Fibroblast of skin of abdomen (primary cell): ENCODE results near the gene DNAJA3. TPM values are rescaled to one million over a fixed set of nuclear protein-coding genes. Genes with fewer than 3 reads are reported as not detected.

Experiments used
- DNase-seq: peaks from one replicate; pipeline ENCODE4 v3.0.0-alpha.2; 2013
- polyA plus RNA-seq, 2 experiments: library from polyadenylated mRNA; unstranded; fragments of 120-200 nt; gene quantifications; one replicate each; pipeline ENCODE4 v1.2.1, GENCODE V29; 2013; ENCODE audit not compliant: insufficient read length in 2 of 2

The DNAJA3 gene
- polyA plus RNA-seq (2013, experiment 1 of 2; ENCODE audit: insufficient read length), result 38.5 TPM
- polyA plus RNA-seq (2013, experiment 2 of 2; ENCODE audit: insufficient read length), result 39.5 TPM

DNA sequence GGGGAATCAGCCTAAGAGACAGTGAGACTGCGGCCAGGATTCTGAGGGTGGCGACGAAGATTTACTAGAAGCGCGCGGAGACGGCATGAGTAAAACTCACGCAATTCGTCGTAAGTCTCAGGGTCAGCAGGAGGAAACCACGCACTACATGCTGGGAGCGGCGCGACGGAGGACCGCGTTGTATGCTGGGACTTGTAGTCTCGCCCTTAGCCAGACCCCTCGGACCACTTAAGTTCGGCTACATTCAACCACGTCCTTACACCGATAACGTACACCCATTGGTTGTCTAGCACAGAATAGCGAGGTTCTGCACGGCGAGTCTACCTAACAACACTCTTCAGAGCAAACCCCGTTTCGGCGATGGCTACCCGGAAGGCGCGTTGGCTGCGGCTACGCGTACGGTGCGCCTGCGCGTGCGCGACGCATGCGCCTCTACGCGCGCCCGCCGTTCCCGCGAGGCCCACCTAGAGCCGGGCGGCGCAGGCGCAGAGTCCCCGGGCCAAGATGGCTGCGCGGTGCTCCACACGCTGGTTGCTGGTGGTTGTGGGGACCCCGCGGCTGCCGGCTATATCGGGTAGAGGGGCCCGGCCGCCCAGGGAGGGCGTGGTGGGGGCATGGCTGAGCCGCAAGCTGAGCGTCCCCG is at the start of gene DNAJA3:
Gene DNAJA3 (plus strand): TSS at position 491 of the 643 bp plus-strand sequence. CDS start 14 bp downstream, at position 505.
- peak; percentile 96 for DNase-seq

DNA sequence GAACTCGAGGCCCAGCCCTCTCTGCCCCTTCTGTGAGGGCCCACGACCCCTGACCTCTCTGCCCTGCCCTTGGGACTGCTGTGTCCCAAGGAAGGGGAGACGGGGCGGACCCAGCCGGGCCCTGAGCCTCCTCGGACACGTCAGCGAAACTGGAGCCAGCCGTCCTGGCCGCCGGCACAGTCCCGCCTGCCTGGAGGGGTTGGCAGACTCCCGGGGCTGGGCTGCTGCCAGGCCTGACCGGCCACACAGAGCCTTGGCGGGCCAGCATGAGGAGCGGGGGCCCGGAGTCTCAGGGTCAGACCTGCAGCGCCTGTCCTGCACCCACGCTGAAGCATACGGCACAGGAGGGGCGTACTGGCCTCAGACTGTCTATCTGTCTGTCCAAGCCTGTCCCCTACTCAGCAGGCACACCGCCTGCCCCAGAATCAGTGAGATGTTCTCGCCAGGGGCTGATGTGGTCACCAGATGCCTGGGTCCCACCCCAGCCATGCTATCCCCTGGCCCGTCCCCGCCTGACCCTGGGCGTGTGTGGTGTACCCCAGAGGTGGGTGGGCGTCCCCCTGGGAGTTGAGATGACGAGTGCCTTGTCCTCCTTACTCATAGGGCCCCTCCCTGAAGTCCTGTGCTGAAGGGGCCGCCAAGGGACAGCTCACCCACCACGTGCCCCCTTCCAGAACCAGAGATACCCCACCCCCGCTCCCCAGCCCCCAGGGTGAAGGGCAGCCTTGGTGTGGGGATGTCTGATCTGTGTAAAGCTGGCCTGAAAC is 49.4 kb upstream of the DNAJA3 start:
- peak; percentile 62 for DNase-seq

DNA sequence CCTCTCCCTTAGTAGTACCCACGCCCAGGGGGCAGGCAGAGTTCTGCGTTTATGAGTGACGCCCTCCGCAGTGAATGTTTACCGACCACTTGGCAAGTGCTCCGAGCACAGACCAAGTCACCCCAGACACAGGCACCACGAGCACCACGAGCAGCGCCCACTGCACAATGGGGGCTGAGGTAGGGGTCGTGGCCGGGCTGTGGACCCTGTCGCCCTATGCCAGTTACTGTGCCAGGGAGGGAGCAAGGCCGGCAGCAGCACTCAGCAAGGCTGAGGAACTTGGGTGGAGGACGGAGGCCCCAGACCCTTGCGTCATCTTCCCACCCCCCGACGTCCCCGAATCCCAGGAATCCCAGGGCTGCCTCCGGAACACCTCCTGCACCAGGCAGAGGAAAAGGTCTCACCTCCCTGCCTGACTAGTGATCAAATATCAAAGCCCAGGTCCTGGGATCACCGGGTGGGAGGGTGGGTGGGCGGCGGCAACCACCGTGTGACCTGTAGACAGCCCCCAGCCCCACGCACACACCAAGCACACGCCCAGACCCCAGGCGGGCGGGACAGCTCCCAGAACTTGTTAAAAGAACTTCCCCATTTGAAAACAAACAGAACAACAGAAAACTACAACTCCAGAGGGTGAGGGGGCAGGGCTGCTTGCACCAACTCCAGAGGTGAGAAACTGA is 48.6 kb upstream of the DNAJA3 start:
- no peak for DNase-seq

DNA sequence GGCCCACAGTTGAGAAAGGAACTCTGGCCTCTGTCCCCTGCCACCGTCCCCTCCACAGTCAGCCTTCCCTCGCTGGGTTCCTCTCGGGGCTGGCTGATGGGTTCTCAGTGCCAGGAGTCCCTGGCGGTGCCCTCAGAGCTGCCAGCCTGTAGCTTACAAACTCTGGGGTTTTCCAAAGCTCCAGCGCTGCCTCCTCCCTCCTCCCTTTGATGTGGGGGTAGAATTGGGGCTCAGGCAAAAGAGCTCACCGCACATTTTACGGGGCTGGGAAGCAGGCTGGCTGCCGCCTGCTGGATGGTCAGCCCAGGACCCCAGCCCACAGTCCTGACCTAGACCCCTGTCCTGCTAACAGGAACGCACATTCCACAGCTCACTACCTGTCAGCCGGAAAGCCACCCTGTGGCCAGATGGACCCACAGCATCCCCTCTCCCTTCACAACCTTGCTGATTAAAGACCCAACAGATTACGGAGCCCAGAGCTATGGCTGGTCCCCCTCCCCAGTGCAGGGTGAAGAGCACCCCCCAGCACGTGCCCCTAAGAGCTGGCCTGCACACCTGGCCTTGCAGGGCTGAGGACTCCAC is 48.0 kb upstream of the DNAJA3 start:
- no peak for DNase-seq

DNA sequence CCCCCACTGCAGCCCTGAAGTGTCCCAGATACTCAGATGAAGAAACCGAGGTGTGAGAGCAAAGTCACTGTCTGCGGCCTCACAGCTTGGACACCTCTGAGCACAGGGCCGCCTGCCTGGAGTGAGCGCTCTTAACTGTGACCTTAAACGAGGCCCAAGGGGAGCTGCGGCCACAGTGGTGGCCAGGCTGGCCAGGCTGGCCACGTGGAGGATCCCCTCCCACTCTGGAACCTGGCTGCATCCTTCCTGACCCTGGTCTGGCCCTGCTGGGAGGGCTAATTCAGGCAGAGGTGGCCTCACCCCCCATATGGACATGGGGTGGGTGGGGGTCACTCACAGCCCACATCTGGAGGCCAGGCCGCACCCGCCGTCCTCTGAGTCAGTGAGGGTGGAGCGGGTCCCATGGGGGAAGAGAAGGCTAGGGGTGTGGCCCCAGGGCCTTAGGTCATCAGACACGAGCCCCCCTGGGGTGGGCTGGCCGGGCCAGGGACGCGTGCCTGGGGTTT is 47.5 kb upstream of the DNAJA3 start:
- DNase-seq, result no peak

DNA sequence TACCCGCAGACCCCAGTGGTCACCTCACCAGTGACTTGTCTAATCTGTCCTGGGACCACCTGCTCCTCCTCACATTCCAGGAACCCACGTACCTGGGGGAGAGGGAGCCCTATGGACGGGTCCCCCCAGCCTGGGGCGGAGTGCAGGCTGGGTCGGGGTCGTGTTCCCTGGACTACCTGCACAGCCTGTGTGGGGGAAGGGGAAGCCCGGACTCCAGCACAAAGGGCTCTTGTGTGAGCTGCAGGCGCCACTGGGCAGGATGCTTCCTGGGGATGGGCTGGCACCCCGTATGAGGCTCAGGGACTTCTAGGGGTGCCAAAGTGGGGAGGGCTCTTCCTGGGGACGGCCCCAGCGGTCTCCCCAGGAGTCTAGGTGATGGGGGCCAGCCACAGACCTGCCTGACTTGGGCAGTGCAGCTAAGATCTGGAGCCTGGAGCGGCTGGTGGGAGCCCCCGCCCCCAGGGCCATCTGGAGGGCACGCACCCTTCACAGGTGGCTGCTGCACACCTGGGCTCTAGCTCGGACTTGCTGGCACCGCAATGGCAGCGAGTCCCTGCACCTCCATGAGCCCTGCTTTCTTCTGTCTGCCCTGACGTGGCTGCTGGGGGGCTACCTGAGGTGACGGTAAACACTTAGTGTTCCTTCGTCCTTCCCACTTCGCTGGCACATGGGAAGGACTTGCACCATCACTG is 46.5 kb upstream of the DNAJA3 start:
- no peak for DNase-seq

DNA sequence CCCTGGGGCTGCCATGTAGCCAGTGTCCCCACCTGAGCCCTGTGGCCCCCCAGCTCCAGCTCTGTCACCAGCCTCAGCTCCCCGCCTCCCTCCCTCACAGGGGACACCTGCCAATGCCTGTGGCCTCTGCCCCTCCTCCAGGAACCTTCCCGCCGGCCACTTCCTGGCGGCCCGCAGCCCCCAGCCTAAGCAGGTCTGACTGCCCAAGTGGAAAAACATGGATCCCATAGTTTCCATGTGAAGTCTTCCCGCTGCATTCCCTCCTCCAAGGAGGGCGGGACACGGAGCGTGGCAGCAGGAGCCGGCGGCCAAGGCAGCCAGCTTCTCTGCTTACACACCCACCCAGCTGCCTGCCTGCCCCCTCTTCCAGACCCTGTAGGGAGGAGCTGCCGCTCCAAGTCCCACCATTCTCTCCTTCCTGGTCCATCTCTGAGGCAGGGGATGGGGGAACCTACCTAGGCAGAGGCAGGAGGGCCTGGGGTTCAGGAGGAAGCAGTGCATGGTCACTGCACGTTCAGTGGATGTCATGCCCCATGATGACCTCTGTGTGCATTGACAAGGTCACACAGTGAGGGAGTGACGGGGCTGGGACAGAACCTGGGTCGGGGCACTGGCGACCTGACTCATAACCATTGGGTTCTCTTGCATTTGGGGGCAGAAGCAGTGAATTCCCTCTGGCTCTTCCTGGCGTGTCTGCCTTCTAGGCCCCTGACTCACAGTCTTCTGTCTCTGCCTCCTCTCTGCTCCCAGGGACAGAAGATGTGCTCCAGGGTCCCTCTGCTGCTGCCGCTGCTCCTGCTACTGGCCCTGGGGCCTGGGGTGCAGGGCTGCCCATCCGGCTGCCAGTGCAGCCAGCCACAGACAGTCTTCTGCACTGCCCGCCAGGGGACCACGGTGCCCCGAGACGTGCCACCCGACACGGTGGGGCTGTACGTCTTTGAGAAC is 45.3 kb upstream of the DNAJA3 start:
- DNase-seq, result no peak

DNA sequence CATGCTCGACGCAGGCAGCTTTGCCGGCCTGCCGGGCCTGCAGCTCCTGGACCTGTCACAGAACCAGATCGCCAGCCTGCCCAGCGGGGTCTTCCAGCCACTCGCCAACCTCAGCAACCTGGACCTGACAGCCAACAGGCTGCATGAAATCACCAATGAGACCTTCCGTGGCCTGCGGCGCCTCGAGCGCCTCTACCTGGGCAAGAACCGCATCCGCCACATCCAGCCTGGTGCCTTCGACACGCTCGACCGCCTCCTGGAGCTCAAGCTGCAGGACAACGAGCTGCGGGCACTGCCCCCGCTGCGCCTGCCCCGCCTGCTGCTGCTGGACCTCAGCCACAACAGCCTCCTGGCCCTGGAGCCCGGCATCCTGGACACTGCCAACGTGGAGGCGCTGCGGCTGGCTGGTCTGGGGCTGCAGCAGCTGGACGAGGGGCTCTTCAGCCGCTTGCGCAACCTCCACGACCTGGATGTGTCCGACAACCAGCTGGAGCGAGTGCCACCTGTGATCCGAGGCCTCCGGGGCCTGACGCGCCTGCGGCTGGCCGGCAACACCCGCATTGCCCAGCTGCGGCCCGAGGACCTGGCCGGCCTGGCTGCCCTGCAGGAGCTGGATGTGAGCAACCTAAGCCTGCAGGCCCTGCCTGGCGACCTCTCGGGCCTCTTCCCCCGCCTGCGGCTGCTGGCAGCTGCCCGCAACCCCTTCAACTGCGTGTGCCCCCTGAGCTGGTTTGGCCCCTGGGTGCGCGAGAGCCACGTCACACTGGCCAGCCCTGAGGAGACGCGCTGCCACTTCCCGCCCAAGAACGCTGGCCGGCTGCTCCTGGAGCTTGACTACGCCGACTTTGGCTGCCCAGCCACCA is 44.4 kb upstream of the DNAJA3 start:
- DNase-seq, result no peak

DNA sequence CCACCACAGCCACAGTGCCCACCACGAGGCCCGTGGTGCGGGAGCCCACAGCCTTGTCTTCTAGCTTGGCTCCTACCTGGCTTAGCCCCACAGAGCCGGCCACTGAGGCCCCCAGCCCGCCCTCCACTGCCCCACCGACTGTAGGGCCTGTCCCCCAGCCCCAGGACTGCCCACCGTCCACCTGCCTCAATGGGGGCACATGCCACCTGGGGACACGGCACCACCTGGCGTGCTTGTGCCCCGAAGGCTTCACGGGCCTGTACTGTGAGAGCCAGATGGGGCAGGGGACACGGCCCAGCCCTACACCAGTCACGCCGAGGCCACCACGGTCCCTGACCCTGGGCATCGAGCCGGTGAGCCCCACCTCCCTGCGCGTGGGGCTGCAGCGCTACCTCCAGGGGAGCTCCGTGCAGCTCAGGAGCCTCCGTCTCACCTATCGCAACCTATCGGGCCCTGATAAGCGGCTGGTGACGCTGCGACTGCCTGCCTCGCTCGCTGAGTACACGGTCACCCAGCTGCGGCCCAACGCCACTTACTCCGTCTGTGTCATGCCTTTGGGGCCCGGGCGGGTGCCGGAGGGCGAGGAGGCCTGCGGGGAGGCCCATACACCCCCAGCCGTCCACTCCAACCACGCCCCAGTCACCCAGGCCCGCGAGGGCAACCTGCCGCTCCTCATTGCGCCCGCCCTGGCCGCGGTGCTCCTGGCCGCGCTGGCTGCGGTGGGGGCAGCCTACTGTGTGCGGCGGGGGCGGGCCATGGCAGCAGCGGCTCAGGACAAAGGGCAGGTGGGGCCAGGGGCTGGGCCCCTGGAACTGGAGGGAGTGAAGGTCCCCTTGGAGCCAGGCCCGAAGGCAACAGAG is 43.5 kb upstream of the DNAJA3 start:
- DNase-seq, result no peak

DNA sequence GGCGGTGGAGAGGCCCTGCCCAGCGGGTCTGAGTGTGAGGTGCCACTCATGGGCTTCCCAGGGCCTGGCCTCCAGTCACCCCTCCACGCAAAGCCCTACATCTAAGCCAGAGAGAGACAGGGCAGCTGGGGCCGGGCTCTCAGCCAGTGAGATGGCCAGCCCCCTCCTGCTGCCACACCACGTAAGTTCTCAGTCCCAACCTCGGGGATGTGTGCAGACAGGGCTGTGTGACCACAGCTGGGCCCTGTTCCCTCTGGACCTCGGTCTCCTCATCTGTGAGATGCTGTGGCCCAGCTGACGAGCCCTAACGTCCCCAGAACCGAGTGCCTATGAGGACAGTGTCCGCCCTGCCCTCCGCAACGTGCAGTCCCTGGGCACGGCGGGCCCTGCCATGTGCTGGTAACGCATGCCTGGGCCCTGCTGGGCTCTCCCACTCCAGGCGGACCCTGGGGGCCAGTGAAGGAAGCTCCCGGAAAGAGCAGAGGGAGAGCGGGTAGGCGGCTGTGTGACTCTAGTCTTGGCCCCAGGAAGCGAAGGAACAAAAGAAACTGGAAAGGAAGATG is 42.8 kb upstream of the DNAJA3 start:
- DNase-seq, result no peak

DNA sequence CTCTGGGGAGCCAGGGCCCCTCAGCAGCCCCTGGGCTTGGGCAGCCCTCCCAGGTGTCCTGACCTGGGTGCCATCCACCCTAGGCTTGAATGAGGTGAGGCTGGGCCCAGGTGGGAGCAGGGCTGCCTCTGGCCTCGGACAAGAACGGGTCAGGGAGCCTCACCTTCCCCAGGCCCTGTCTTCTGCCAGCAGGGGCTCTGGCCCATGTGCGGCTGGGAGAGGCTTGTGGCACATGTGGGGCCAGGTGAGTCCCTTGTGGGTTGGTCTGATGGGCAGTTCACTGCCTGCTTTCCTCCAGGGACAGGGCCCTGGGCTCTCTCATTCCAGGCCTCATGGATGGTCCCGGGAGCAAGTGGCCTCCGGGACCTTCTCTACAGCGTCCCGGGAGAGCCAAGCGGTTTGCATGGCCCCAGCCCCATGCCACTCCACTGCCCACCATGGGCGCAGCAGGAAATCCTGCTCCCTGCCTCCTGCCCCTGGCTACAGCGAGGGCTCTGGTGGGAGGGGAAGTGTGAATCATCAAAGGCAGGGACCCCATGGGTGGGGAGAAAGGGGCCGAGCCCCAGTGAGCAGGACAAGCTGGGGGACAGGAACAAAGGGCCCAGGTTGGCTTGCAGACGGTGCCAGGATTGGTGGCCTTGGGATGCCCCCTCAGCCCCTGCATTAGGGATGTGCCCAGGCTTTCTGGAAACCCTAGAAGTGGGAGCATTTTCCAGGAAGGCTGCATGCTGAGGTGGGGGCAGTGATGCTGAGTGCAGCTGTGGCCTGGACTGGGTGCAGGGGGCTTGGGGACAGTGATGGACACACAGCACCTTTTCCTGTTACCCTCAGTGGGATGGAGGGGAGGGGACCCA is 41.9 kb upstream of the DNAJA3 start:
- DNase-seq, result no peak

DNA sequence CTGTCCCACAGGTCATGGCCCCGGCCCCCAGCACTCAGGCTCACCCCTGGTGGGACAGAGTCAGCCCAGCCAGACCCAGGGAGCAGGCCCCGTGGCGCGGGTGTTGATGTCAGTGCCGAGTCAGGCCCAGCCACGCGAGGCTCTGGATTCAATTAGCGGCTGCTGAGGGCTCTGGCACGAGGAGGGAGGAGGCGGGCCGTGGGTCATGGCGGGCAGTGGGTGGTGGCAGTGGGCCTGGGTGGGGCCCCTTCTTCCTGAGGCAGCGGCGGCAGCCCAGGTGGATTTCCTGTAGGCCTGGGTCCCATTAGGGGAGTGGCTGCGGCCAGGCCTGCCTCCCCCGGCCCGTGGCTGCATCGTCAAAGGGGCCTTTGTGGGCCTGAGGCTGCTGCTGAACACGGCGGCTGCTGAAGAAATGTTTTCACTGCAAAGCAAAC is 41.1 kb upstream of the DNAJA3 start:
- DNase-seq, result peak; percentile 74

DNA sequence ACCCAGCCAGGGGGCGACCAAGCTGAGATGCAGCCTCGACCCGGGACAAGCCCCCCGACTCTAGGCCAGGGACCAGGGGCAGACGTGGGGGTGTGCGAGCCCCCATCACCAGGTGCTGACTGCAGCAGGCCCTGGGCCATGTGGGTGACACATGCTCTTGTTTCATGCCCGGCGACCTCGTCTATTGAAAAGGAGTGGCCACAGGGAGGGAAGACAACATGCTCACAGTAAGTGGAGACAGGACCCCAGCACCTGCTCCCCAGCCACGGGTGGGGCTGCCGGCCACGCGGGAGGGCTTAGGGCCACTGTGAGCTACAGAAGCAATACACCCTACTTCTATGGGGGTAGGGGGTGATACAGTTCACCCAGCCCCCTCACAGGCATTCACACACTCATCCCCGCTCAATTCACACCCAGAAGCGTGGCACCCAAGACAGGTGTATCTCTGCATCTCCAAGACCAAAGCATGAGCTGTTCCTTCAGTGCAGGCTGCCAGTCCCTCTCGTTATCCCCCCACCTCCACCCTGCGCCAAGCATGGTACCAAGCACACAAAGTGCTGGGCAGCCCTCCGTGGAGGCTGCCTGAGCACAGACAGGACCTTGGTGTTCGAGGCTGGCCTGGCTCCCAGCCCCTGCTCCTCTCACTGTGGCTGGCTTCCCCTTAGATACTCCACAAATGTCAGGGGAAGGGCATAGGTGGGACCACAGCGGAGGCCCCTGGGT is 40.4 kb upstream of the DNAJA3 start:
- no peak for DNase-seq

DNA sequence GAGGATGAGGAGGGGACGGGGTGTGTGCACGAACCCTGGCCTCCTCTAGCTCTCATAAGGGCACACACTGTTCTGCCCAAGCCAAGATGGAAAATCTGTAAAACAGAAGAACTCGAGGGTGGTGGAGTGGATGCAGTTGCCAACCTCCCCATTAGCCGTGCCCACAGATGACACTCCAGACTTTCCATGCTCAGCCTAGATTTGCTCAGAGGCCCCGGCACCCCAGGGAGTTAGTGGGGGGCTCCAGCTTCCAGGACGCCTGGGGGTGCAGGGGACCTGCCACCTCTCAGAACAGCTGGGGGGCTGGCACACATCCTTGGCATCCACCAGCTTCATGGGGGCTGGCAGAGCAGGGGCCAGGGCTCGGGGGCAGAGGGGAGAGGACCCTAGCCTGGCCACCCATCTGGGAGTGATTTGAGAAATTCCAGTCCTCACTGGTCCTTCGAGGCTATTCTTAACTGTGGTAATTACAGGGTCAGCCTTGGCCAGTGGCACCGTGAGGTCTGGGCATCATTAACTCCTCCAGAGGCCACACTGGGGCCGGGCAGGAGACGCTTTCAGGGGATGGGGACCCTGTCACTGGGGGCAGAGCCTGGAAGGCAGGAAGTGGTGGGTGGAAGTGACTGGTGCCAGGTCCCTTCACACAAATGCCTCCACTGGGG is 39.7 kb upstream of the DNAJA3 start:
- DNase-seq, result no peak

DNA sequence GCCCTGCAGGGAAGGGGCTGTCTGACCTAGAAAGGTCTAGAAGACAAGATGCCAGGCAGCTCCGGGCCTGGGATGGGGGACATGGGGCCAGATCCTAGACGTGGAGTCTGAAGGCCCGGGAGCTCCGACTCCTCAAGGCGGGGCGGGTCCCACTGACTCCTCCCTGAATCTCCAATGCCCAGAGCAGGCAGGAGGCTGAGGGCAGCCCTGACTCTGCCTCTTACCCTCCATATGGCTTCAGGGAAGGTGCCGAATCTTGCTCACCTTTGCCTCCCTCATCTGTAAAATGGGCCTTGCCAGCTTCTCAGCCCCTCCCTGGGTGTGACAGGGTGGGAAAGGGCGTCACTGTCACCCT is 39.2 kb upstream of the DNAJA3 start:
- DNase-seq, result no peak

DNA sequence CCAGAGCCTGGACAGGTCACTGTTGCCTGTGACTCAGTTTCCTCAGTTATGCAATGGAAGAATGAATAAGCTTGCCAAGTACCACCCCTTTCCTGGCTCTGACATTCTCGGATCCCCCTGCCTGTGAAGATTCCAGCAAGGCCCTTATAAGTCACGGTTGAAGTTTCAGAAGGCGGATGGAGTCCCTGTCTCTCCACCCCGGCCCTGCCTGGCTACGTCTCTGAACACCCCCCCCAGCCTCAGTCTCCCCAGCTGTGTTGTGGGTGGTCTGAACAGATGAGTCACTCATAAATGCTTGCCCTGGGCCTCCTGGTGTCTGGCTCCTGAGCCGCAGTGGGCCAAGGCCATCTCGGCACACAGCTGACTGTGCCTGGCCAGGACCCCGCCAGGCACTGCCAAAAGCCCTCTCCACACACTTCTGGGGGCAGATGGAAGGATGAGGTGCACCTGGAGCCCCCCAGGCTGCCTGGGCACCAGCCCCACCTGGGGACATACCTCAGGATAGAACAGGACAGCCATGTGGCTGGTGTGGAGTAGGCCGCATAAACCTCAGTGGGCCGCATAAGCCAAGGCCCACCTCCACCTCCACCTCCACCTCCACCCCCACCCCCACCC is 38.6 kb upstream of the DNAJA3 start:
- no peak for DNase-seq
